HG02642 (cell line): ENCODE results near the gene MYL5.
"Not testable (repeated sequence)": the region's sequence is repeated elsewhere in the genome, so short reads cannot be mapped to it uniquely, and the experiment has no call there.

ENCODE experiments used
- ATAC-seq: cut with Tn5 transposase; IDR thresholded peaks from one replicate; pipeline ENCODE4 v1.9.1; 2021; ENCODE audit warnings: mild to moderate bottlenecking; ENCODE audit not compliant: unreplicated experiment, poor library complexity

MYL5 gene

DNA sequence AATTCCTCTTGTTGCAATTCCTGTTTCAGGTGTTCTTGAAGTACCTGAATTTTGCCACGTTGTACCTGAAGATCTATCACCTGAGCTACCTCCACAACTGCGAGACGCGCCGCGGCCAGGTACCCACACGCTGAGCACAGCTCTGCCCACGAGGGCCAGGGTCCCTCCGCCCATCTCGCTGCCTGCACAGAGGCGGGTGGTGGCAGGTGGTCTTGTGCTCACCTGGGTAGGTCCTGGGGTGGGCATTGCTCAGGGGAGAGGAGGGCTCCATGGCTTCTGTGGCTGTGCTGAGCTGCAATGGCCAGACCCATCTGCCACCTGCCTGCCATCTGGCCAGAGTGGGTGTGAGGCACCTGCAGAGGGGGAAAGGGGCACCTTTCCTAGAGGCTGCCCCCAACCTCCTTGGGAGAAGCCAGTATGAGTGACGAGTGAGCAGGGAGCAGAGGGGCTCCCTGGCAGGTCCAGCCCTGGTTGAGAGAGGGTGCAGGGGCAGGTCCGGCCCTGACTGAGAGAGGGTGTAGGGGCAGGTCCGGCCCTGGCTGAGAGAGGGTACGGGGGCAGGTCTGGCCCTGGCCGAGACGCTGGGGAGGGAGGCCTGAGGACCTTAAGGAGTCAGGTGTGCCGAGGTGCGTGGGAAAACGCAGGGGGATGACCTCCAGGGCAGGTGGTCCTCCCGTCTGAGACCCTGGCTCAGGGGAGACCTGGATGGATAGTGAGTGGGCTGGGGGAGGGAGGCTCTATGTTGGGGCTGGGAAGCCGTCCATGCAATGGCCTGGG is 38.3 kb upstream of the MYL5 start:
- ATAC-seq: no peak

DNA sequence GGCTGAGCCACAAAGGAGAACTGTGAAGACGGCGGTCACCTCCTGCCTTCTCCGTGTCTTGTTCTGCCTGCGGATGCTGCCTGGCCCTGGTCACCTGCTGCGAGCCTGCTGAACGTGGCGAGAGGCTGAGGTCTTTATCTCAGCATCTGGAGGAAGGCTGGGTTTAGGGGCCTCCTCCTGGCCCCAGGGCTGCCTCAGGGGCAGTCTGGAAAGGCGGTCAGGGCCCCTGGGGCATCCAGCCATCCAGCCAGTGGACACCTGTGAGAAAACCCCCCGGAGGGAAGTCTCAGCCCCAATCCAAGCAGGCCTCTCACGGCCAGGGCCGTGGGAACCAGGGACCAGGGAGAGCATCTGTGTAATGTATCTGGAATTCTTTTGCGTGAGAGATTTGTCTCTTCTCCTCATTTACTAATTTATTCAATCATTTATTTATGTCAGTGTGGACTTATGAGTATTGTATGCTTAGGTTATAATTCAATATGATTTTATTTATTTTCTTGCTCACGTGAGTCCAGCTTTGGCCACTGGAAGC is 37.6 kb upstream of the MYL5 start:
- no peak for ATAC-seq

DNA sequence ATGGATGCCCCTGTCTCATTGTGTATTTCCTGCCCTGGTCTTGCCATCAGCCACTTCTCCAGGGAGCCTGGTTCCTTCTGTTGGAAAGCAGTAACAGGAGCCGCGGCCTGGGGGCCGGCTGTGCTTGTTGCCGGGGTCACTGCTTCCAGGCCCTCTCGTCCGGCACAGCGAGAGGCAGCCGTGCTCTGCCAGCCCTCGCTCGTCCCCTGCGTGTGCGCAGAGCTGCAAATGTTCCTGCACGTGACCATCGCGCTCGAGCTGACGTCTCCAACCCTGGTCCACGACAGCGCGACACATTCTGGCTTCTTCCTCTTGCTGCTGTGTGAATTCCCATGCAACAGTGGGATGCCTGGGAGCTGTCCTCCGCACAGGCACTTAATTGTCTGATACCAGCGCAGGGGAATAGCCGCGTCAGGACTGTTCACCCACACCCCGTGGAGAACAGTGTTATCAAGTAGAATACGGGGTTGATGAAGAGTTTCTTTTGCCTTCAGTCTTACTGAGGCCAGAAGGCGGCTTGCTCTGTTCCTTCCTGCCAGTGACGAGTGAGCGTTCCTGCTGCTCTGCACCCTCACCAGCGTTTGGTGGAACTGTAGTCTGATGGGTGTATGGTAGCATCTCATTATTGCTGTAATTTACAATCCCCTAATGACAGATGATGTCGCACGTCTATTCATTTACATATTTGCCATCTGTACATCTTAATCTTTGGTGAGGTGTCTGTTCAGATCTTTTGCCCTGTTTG is 36.6 kb upstream of the MYL5 start:
- ATAC-seq: no peak

DNA sequence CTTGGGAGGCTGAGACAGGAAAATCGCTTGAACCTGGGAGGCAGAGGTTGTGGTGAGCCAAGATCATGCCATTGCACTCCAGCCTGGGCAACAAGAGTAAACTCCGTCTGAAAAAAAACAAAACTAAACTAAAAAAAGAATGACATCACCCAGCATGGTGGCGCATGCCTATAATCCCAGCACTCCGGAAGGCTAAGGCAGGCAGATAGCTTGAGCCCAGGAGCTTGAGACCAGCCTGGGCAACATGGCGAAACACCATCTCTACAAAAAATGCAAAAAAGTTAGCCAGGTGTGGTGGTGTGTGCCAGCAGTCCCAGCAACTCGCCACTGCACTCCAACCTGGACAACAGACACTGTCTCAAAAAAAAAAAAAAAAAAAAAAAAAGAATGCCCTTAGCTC is 32.0 kb upstream of the MYL5 start:
- not testable (repeated sequence) for ATAC-seq

DNA sequence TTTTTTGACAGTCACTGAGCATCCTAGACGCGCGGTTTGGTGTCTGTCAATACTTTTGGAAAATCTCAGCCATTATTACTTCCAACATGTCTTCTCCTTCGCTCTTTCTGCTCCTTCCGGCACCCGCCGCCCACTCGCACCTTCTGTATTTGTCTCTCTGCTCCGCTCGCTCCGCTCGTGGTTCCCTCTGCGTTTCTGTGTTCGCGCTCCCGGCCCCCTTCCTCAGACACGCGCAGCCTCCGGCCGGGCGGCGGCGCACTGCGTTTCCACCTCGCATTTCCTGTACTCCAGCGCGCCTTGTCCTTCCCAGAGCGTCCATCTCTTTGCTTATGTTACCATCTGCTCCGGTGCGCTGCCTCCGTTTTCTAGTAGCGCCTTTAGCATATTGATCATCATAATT is 27.9 kb upstream of the MYL5 start:
- ATAC-seq: no peak

DNA sequence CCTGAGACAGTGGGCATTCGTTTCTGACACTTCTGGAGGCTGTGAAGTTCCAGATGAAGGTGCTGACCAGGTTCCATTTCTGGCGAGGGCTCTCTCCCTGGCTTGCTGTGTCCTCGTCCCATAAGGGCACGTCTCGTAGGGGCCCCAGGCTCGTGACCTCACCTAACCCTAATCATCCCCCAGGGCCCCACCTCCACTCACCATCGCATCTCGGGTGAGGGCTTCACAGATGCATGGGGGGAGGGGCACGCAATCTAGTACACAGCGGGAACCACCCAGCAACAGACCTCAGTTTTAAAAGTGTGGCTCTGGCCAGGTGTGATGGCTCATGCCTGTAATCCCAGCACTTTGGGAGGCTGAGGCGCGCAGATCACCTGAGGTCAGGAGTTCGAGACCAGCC is 26.9 kb upstream of the MYL5 start:
- no peak for ATAC-seq

DNA sequence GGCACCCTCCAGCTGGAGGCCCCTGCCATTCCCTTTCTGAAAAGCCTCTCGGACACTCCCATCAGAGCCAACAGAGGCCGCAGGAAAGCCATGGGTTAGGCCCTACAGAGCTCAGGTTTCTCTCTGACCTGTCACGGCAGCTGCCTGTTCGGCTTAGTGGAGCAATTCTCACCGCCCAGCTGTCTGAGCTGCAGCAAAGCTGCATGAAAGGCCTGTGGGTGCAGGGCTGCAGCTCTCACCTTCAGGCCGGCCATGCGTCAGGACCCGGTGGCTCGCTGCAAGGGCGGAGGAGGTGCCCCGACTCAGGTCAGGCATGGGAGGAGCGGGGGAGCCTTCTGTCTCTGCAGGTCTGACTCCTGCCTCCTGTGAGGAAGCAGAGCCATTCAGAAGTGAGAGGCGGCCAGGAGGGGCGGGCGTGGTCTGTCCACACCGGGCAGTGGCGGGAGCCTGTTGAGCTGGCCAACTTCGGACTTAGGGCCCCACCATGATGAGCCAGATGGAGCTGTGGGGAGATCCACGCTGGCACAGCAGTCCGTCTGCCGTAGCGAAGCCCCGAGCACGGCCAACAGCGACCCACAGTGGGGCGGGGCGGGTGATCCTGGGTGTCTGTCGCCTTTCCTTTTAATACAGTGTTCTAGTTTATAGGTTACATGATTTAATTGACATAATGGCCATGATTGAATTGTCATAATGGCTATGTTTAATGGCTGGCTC is 25.6 kb upstream of the MYL5 start:
- no peak for ATAC-seq

DNA sequence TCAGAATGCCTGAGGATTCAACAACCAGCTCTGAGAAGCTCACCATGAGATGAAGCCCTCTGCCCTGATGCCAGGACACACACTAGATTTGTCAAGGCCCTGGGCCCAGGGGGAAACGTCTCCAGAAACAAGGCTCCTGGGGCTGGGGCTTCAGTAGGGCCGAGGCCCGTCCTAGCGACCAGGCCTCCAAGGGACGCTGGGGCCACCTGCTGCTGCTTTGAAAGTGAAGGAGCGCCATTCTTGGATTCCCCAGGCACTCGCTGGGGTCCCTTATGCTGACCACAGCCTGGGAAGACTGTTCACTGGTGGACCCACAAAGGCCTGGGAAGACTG is 25.1 kb upstream of the MYL5 start:
- ATAC-seq: no peak

DNA sequence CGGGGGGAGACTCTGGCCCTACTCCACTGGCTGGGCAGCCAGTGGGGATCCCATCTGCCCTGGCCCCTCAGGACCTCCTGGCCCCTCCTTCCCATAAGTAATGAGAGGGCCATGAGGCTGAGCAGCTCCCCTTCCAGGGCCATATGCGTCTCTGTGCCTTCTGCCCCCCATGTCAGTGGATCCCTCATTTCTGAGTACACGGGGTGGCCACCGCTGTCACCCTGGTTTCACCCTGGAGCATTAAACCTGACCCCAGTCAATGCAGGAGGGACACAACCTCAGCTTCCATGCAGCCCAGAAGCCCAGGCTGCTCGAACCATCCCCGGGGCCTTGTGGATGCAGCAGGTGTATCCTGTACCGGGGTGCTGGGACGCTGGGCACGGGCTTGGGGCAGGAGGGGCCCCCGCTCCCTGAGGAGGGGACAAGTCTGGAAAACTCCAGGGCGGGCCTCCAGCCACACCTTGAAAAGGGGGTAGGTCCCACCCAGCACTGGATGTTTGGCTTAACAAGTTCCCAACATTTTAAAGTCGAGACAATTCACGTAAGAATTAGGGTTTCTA is 24.5 kb upstream of the MYL5 start:
- no peak for ATAC-seq

DNA sequence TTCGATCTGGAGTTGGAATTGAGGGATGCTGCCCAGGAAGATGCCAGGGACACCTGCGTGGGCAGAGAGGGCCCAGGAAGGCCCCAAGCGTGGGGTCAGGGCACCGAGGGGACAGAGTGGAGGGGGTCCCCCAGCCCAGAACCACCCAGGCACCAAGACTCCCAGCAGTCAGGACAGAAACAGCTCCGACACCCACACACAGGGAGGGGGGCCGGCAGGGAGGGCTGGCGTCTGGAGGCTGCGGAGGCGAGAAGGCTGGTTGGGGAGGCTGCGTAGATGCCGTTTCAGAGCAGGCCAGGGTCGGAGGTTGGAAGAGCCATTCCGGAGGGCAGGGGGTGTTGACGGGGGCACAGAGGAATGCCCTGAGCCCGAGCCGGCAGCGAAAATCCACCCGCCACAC is 23.9 kb upstream of the MYL5 start:
- no peak for ATAC-seq

DNA sequence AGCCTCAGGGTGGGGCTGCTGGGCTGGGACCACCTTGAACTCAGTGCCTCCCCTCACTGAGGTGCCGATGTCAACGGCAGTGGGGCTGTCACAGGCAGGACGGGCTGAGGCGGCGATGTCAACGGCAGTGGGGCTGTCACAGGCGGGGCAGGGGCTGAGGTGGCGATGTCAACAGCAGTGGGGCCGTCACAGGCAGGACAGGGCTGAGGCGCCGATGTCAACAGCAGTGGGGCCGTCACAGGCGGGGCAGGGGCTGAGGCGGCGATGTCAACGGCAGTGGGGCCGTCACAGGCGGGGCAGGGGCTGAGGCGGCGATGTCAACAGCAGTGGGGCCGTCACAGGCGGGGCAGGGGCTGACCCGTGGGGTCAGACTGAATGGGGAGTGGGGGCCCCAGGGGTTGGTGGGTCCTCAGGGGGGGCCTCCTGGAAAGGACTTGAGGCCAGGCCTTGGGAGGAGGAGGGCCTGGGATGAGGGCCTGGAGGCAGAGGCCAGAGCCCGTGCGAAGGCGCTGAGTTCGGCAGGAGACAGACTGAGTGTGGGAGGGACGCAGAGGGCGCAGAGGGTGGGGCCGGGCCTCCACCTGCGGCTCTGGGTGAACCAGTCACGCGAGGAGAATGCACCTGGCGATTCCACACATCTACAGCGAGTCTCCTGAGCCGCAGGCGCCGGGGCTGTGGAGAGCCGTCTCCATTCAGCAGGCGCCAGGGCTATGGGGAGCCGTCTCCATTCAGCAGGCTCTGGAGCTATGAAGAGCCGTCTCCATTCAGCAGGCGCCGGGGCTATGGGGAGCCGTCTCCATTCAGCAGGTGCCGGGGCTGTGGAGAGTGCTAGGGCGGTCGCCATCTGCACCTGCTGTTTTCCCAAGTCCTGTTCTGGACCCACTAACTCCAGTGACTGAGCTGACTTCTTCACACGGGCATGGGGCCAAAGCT is 23.1 kb upstream of the MYL5 start:
- no peak for ATAC-seq

DNA sequence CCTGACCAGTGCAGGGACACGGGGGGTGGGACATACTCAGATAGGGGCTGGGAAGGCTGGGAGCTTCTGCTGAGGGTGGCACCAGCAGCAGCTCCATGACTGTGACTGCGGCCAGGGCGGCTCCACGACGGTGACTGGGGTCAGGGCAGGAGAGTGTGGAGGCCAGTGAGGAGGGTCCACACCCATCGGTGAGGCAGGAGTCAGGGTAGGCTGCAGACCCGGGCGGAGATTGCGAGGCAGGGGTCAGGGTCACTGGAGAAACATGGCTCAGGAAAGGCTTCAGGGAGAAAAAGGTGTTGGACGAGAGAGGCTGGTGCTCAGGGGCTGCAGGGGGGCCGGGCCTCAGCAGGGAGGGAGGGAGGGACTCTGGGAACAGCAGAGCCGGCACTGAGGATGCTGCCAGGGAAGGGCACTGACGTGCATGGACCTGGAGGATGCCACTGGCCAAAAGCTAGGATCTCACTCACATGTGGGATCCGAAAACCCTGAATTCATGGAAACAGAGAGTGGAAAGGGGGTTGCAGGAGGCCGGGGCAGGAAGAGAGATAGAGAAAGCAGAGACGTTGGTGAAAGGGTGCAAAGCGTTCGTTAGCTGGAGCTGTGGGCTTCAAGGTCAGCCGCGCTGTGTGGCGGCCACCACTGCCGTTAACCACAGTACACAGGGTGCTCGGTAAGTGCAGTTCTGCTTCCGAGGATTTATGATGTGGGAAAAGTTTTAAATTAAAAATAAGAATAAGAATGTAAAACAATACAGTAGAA is 22.3 kb upstream of the MYL5 start:
- no peak for ATAC-seq

DNA sequence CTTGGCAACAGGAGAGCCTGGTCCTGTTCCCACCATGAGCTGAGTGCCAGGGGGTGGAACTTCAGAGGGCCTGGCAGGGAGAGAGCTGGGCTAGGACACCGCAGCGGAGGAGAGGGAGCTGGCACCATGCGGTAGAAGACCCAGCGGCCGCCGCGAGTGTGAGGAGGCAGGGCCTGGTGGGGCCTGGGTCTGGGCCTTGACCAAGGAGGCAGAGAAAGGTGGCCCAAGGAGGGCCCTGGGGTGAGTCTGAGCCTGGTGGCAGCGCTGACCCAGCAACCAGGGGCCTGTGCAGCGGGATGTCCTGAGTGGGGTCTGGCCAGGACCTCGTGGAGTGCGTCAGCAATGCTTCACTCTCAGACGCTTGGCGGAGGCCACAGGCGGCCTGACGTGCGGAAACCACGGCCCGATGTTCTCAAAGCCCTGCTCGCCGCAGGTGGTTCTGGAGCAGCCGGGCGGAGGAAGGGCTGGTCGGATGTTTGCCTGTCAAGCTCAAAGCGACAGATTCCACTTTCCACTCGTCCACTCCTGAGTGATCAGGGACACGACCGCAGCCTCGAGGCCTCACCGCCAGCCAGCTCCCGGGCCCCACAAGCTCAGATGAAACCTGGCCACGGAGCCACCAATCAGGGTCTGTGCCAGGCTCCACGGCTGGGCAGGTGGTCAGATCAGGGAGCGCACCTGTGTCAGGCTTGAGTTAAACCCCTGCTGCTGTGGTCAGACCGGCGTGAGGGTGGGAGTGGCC is 21.1 kb upstream of the MYL5 start:
- ATAC-seq: no peak

DNA sequence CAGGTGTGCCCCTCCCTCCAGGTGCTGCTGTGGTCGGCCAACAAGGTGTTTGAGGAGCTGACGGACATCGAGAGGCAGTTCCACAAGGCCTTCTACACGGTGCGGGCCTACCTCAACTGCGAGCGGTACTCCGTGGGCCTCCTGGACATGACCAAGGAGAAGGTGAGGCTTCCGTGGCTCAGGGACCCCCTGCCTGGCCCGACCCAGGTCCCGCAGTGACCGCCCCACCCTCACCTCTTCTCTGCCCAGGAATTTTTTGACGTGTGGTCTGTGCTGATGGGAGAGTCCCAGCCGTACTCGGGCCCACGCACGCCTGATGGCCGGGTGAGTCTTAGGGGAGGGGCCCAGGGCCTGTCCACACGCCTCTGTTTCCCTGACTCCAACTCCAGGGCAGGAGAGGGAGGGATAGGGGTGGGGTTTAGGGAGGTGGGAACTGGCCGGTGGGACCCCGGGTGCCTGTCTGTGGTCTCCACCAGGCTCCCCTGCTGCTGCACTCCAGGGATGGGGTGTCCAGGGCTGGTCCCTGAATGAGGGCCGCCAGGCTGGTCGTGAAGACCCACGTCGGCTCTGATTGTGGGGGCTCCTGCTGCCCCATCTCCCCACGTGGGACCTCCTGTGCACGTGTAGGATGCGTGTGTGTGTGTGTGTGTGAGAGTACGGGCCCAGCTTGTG is 20.4 kb upstream of the MYL5 start:
- ATAC-seq: no peak

DNA sequence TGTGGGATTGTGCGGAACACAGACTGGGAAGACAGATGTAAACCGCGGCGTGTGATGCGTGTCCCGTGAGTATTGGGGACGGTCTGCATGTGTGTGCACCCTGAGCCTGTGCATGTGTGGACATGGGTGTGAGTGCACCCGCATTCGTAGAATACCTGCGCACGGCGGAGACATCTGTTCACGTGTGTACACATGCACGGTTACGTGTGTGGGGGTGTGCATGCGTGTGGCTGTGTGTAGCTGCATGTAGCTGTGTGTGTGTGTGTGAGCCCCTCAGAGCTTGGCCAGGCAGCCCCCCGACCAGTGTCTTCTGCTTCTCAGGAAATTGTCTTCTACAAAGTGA is 19.9 kb upstream of the MYL5 start:
- ATAC-seq: no peak

DNA sequence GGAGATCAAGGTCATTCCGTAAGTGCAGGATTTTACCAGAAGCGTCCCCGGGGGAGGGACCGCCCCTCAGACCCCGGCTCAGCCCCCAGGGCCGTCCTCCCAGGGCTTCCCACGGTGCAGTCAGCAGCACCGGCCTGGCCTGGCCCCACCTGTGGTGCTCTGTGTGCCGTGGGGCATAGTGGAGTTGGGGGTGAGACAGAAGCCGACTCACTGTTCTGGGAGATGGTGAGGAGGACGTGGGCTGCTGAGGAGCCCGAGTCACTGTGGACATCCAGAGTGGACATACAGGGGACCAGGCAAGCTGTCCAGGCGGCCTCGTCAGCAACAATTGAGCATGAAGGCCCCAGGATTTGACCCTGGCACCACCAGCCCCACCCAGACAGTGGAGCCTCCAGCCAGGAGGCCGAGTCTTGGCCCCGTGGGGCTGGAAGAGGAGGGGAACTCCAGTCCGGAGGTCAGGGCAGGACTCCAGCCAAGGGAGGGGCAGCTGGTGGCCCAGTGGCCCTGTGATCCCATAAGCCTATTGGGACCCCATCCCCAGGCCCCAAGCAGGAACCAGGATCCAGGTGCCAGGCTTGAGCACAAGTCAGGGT is 19.4 kb upstream of the MYL5 start:
- ATAC-seq: no peak

DNA sequence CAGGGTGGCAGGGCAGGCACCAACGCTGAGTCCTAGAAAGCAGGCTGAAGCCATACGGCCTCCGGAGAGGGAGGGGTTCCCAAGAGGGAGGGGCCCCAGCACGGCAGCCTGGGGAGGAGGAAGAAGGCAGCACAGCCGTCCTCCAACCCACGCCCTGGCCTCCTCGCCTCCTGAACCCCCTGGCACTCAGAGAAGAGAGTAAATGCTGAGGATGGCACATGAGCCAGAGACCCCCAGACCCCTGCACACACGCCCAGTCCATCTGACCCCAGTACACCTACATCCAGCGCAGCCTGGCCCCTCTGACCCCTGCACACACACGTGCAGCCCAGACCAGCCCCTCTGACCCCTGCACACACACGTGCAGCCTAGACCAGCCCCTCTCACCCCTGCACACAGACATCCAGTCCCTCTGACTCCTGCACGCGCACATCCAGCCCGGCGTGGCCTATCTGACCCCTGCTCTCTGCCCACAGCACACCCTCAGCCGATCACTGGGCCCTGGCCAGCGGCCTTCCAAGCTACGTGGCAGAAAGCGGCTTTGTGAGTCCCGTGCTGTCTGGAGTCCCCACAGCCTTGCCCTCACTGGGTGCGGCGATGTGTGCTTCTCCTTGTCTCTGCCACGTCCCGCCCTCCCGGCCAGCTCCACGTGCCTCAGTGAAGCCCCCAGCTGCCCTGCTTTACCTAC is 18.7 kb upstream of the MYL5 start:
- no peak for ATAC-seq
